Nephron (organoid): ENCODE data around the gene SH2D3A.
"Not testable (repeated sequence)": the region's sequence is repeated elsewhere in the genome, so short reads cannot be mapped to it uniquely, and the experiment has no call there.

ENCODE experiments used
- H3K27ac Mint-ChIP-seq, 3 experiments: 2 replicates each; pipeline ENCODE4 v1.8.0; 2020; ENCODE audit warnings: mixed read lengths in 3 of 3, mild to moderate bottlenecking in 2 of 3, moderate library complexity in 1 of 3
- H3K27me3 Mint-ChIP-seq: 2 replicates; pipeline ENCODE4 v1.8.0; 2021; ENCODE audit warnings: low read depth, mild to moderate bottlenecking, moderate library complexity, mixed read lengths
- H3K36me3 Mint-ChIP-seq: 2 replicates; pipeline ENCODE4 v1.8.0; 2020; ENCODE audit warnings: low read depth, mixed read lengths
- H3K4me1 Mint-ChIP-seq: 2 replicates; pipeline ENCODE4 v1.8.0; 2020; ENCODE audit warnings: mixed read lengths
- H3K4me3 Mint-ChIP-seq, 3 experiments: 2 replicates each; pipeline ENCODE4 v1.8.0; 2020; ENCODE audit warnings: mild to moderate bottlenecking in 3 of 3, mixed read lengths in 3 of 3, moderate library complexity in 2 of 3
- H3K9me3 Mint-ChIP-seq: 2 replicates; pipeline ENCODE4 v1.8.0; 2020; ENCODE audit warnings: mixed read lengths
- TF ChIP-seq, protein P1 (sequence below), 3 experiments: fragments of 200-600 bp; sonication (generic); IDR thresholded peaks; one replicate each; pipeline ENCODE4 v1.5.0; 2021; ENCODE audit warnings: antibody characterized with exemption in 3 of 3; ENCODE audit not compliant: unreplicated experiment in 3 of 3

Gene SH2D3A

GRCh38 chr19:6800991-6801484, 33.8 kb upstream of the SH2D3A start:
- no peaks in the 10 kb centered on the region for H3K36me3 Mint-ChIP-seq
- no peak overlapping the region for H3K27ac Mint-ChIP-seq
- TF ChIP-seq, protein P1, sequence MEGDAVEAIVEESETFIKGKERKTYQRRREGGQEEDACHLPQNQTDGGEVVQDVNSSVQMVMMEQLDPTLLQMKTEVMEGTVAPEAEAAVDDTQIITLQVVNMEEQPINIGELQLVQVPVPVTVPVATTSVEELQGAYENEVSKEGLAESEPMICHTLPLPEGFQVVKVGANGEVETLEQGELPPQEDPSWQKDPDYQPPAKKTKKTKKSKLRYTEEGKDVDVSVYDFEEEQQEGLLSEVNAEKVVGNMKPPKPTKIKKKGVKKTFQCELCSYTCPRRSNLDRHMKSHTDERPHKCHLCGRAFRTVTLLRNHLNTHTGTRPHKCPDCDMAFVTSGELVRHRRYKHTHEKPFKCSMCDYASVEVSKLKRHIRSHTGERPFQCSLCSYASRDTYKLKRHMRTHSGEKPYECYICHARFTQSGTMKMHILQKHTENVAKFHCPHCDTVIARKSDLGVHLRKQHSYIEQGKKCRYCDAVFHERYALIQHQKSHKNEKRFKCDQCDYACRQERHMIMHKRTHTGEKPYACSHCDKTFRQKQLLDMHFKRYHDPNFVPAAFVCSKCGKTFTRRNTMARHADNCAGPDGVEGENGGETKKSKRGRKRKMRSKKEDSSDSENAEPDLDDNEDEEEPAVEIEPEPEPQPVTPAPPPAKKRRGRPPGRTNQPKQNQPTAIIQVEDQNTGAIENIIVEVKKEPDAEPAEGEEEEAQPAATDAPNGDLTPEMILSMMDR (IDR thresholded peaks at IDR 0.05; ENCODE audit: unreplicated experiment in 3 of 3), result no peak
- H3K4me1 Mint-ChIP-seq, result no peaks in the 10 kb centered on the region
- peaks cover 21% of the 10 kb centered on the region for H3K27me3 Mint-ChIP-seq
- H3K4me3 Mint-ChIP-seq, result no peak overlapping the region
- H3K9me3 Mint-ChIP-seq, result peaks cover 15% of the 10 kb centered on the region

DNA sequence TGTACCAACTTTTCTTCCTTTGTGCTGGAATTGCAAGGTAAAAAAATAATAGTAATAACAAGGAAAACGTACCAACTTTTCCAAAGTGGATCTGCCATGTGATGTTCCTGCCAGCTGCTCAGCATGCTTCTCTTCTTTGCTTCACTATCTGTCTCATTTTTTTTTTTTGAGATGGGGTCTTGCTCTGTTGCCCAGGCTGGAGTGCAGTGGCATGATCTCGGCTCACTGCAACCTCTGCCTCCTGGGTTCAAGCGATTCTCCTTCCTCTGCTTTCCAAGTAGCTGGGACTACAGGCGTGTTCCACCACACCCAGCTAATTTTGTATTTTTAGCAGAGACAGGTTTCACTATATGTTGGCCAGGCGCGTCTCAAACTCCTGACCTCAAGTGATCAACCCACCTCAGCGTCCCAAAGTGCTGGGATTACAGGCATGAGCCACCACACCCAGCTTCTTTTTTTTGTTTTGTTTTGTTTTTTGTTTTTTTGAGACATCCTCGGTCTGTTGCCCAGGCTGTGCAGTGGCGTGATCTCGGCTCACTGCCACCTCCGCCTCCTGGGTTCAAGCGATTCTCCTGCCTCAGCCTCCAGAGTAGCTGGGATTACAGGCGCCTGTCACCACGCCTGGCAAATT, 33.0 kb upstream of the SH2D3A start:
- peaks cover 19% of the 10 kb centered on the region for H3K9me3 Mint-ChIP-seq
- H3K27ac Mint-ChIP-seq, H3K36me3 Mint-ChIP-seq: not testable (repeated sequence)

DNA sequence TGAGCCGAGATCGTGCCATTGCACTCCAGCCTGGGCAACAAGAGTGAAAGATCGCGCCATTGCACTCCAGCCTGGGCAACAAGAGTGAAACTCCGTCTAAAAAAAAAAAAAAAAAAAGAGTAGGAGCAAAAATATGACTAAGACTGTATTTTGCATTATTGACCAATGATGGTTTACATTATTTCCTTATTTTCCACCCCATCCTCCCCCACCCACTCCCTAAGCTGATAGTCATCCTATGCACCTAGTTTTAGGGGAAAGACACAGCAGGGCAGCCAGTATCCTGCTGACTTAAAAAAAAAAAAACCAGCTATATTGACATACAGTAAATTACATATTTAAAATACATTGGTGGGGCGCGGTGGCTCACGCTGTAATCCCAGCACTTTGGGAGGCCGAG, 30.4 kb upstream of the SH2D3A start:
- H3K9me3 Mint-ChIP-seq, result peaks cover 20% of the 10 kb centered on the region
- no peak overlapping the region for H3K27ac Mint-ChIP-seq
- peaks cover 20% of the 10 kb centered on the region for H3K27me3 Mint-ChIP-seq
- TF ChIP-seq, protein P1 (IDR thresholded peaks at IDR 0.05; ENCODE audit: unreplicated experiment in 3 of 3), result no peak
- no peak overlapping the region for H3K4me3 Mint-ChIP-seq
- no peaks in the 10 kb centered on the region for H3K36me3 Mint-ChIP-seq
- no peaks in the 10 kb centered on the region for H3K4me1 Mint-ChIP-seq

More for the DNA sequence above, 33.0 kb upstream of the SH2D3A start:
- not testable (repeated sequence) for H3K4me3 Mint-ChIP-seq, H3K4me1 Mint-ChIP-seq
- peaks cover 21% of the 10 kb centered on the region for H3K27me3 Mint-ChIP-seq

GRCh38 chr19:6796278-6796677, 29.0 kb upstream of the SH2D3A start:
- H3K27ac Mint-ChIP-seq, result no peak overlapping the region
- H3K27me3 Mint-ChIP-seq, result peaks cover 16% of the 10 kb centered on the region
- peaks cover 29% of the 10 kb centered on the region for H3K9me3 Mint-ChIP-seq
- no peaks in the 10 kb centered on the region for H3K36me3 Mint-ChIP-seq
- no peaks in the 10 kb centered on the region for H3K4me1 Mint-ChIP-seq
- TF ChIP-seq, protein P1 (IDR thresholded peaks at IDR 0.05; ENCODE audit: unreplicated experiment in 3 of 3), result no peak
- H3K4me3 Mint-ChIP-seq, result no peak overlapping the region

DNA sequence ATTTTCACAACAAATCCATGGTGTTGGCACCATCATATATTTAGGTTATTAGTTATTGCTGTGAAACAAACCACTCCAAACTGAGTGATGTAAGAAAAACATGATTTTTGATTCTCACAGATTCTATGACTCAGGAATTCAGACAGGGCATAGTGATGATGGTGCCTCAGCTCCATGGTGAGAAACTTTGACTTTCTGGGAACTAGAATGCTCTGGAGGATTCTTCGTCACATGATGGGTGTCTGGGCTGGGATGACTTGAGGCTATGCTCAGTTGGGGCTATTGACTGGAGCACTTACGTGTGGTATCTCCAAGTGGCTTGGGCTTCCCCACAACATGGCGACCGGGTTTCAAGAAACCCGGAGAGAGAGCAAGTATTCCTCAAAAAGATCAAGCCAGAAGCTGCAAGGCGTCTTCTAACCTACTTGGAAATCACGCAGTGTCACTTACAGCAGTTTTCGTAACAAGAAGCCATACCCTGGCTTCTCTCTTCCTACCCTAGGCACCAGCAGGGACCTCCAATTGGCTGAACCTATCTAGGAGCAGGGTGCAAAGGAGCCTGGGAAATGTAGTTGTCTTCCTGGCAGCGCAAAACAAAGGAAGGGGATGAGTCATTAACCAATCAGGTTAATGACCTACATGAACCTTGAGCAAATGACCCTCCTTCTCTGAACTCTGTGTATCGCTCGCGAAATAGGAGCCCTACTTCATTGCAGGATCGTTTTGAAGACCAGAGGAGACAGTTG, 27.6 kb upstream of the SH2D3A start:
- H3K9me3 Mint-ChIP-seq, result peaks cover 30% of the 10 kb centered on the region
- H3K27me3 Mint-ChIP-seq, result peaks cover 10% of the 10 kb centered on the region
- H3K27ac Mint-ChIP-seq, result no peak overlapping the region
- H3K4me1 Mint-ChIP-seq, result no peaks in the 10 kb centered on the region
- no peak overlapping the region for H3K4me3 Mint-ChIP-seq
- no peaks in the 10 kb centered on the region for H3K36me3 Mint-ChIP-seq
- TF ChIP-seq, protein P1 (IDR thresholded peaks at IDR 0.05; ENCODE audit: unreplicated experiment in 3 of 3), result no peak

GRCh38 chr19:6793973-6794372, 26.7 kb upstream of the SH2D3A start:
- Mint-ChIP-seq H3K4me3 (no peak overlapping the region), H3K27me3 (peaks cover 7% of the 10 kb centered on the region), H3K4me1 (no peaks in the 10 kb centered on the region), H3K27ac (no peak overlapping the region), H3K36me3 (no peaks in the 10 kb centered on the region), H3K9me3 (peaks cover 30% of the 10 kb centered on the region)
- TF ChIP-seq, protein P1 (IDR thresholded peaks at IDR 0.05; ENCODE audit: unreplicated experiment in 3 of 3), result no peak
